Upper lobe of right lung (tissue), 1 donor: ENCODE measurements around the gene CLDN2. TPM values are rescaled to one million over a fixed set of nuclear protein-coding genes. Genes with fewer than 3 reads are reported as not detected.

Experiments used
- ATAC-seq: fragments of 200-7000 bp; cut with Tn5 transposase; one replicate; pipeline ENCODE4 v1.9.1; 2020; ENCODE audit warnings: mild to moderate bottlenecking, moderate library complexity
- DNase-seq: peaks from one replicate; pipeline ENCODE4 v3.0.0-alpha.2; 2020
- H3K27ac ChIP-seq: fragments of 200-600 bp; one replicate; pipeline ENCODE4 v1.8.0; 2022
- H3K27me3 ChIP-seq: fragments of 200-600 bp; one replicate; pipeline ENCODE4 v1.8.0; 2022; ENCODE audit warnings: mild to moderate bottlenecking
- H3K36me3 ChIP-seq: fragments of 200-600 bp; one replicate; pipeline ENCODE4 v1.8.0; 2022
- H3K4me1 ChIP-seq: fragments of 200-600 bp; one replicate; pipeline ENCODE4 v1.8.0; 2022
- H3K4me3 ChIP-seq: fragments of 200-600 bp; one replicate; pipeline ENCODE4 v1.8.0; 2022; ENCODE audit warnings: mild to moderate bottlenecking
- H3K9me3 ChIP-seq: fragments of 200-600 bp; one replicate; pipeline ENCODE4 v1.8.0; 2022
- intact Hi-C: fragments of 100-400 bp; cut with DNase I; formaldehyde crosslinking; loops from one replicate; pipeline ENCODE4 v1.11.0; 2022
- total RNA-seq: library from RNA; stranded (reverse); fragmentation: NEBNext Ultra II Directional; extraction: Animal tissue kit (Norgen Biotek cat#: 25700); gene quantifications from one replicate; pipeline ENCODE4 v1.2.1, GENCODE V29; 2021
- TF ChIP-seq, protein P1 (sequence below): fragments of 200-600 bp; IDR thresholded peaks from one replicate; pipeline ENCODE4 v1.8.0; 2022; ENCODE audit warnings: antibody characterized with exemption
- donor health status: DM: no; HTN: yes; CAD: no; lungs with severe emphysema.

The CLDN2 gene
- total RNA-seq, 1 donor from 2014 or later, result 0.61 TPM

DNA sequence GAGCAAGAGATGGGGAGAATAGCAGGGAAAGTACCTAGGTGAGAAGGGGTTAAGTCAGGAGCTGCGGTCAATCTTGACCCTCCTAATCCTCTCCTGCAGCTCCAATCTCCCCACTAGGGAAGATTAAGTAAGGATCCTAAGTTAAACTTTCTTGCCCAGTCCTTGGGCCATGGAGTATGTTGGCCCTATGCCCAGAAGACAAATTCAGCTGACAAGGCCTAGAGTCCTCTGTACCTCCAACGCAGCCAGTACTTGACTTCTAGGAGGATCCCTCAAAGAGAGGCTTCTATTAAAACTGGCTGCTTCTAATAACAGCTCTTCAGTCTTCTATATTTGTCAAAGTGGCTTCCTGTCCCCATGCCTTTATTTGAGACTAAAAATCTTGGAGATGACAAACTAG is 1.4 kb downstream of the CLDN2 start:
- H3K9me3 ChIP-seq, result no peaks in the 10 kb centered on the region
- H3K27ac ChIP-seq, result no peak overlapping the region
- no peak overlapping the region for H3K4me3 ChIP-seq
- TF ChIP-seq, protein P1, sequence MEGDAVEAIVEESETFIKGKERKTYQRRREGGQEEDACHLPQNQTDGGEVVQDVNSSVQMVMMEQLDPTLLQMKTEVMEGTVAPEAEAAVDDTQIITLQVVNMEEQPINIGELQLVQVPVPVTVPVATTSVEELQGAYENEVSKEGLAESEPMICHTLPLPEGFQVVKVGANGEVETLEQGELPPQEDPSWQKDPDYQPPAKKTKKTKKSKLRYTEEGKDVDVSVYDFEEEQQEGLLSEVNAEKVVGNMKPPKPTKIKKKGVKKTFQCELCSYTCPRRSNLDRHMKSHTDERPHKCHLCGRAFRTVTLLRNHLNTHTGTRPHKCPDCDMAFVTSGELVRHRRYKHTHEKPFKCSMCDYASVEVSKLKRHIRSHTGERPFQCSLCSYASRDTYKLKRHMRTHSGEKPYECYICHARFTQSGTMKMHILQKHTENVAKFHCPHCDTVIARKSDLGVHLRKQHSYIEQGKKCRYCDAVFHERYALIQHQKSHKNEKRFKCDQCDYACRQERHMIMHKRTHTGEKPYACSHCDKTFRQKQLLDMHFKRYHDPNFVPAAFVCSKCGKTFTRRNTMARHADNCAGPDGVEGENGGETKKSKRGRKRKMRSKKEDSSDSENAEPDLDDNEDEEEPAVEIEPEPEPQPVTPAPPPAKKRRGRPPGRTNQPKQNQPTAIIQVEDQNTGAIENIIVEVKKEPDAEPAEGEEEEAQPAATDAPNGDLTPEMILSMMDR, result no peak
- DNase-seq, result no peak
- H3K27me3 ChIP-seq, result no peaks in the 10 kb centered on the region
- ATAC-seq, result peak; percentile 25
- no peaks in the 10 kb centered on the region for H3K4me1 ChIP-seq
- no peaks in the 10 kb centered on the region for H3K36me3 ChIP-seq
- intact Hi-C loops, result no loop called here

DNA sequence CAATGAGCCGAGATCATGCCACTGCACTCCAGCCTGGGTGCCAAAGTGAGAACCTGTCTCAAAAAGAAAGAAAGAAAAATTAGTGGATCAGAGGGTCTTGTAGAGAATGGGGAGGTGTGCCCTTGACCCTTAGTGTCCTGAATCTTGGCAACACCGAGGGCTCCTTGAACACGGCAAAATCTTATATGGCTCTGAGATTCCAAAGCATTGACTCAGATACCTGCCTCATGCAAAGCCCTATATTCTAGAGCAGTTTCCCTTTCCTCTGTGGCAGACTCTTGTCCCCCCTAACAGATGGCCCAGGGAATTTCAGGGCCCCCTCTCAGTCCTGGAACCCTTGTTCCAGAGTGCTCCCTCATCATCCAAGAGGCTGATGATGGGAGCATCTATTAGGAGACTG is 6.8 kb downstream of the CLDN2 start:
- ATAC-seq (no peak), DNase-seq (no peak)
- no peaks in the 10 kb centered on the region for H3K9me3 ChIP-seq
- TF ChIP-seq, protein P1, result no peak
- no peaks in the 10 kb centered on the region for H3K27me3 ChIP-seq
- no peak overlapping the region for H3K27ac ChIP-seq
- no peaks in the 10 kb centered on the region for H3K36me3 ChIP-seq
- H3K4me3 ChIP-seq, result no peak overlapping the region
- no peaks in the 10 kb centered on the region for H3K4me1 ChIP-seq
- intact Hi-C loops, result no loop called here

DNA sequence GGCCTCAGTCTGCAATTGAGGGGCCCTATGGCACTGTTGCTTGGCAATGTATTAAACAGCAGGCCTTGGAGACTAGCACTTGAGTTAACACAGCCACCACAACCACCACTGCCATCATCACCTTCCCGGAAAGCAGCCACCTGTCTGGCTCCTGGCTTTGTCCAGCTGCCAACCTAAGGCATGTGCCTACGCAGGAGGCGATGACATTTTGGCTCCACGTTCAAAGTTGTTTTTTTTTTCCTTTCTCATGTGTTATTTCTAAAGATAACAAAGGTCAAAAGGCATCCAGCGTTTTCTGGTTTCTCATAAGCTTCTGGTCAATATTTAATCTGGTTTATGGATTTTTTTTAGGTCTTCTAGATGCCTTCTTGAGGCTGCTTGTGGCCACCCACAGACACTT is 7.5 kb downstream of the CLDN2 start:
- intact Hi-C loops, result no loop called here
- Histone ChIP-seq H3K36me3 (no peaks in the 10 kb centered on the region), H3K9me3 (no peaks in the 10 kb centered on the region), H3K27me3 (no peaks in the 10 kb centered on the region), H3K27ac (no peak overlapping the region), H3K4me1 (peaks cover 3% of the 10 kb centered on the region), H3K4me3 (no peak overlapping the region)
- DNase-seq (no peak), ATAC-seq (no peak)
- TF ChIP-seq, protein P1, result no peak

DNA sequence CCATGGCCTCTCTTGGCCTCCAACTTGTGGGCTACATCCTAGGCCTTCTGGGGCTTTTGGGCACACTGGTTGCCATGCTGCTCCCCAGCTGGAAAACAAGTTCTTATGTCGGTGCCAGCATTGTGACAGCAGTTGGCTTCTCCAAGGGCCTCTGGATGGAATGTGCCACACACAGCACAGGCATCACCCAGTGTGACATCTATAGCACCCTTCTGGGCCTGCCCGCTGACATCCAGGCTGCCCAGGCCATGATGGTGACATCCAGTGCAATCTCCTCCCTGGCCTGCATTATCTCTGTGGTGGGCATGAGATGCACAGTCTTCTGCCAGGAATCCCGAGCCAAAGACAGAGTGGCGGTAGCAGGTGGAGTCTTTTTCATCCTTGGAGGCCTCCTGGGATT is 8.0 kb downstream of the CLDN2 start:
- Histone ChIP-seq H3K4me3 (no peak overlapping the region), H3K27ac (no peak overlapping the region), H3K36me3 (no peaks in the 10 kb centered on the region), H3K27me3 (no peaks in the 10 kb centered on the region), H3K4me1 (peaks cover 7% of the 10 kb centered on the region), H3K9me3 (no peaks in the 10 kb centered on the region)
- intact Hi-C loops, result no loop called here
- DNase-seq (no peak), ATAC-seq (no peak)
- TF ChIP-seq, protein P1, result no peak

DNA sequence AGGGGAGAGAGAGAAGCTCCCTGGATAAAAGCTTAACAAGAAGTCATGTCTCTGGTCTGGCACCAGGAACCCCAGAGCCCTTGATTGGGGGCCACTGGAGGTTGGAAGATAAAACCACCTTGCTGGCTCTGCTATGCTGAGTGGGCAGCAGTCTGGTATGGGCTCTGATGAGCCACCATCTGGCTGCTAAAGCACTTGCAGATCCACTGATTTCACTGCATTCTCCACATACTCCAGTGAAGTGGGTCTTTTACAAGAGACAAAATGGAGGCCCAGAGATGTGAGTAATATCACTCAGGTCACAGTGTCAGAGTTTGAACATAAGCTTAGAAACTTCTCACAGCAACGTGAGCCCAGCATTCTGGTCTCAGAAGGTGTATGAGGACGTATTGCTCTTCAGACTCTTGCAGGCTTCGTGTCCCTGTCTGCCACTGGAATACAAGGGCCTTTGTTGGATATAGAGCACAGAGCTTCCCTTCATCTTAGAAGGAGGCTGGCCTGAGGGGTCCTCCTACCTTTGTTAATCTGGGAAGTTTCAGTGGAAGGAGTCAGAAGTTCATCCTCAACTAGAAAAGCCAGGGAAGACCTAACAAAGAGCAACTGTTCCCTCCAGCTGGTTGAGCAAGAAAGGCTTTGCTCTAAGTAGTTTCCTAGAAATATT is 11.8 kb downstream of the CLDN2 start:
- intact Hi-C loops, result no loop called here
- Histone ChIP-seq H3K4me1 (peaks cover 7% of the 10 kb centered on the region), H3K27ac (no peak overlapping the region), H3K36me3 (no peaks in the 10 kb centered on the region), H3K9me3 (no peaks in the 10 kb centered on the region), H3K27me3 (no peaks in the 10 kb centered on the region), H3K4me3 (no peak overlapping the region)
- ATAC-seq (no peak), DNase-seq (no peak)
- TF ChIP-seq, protein P1, result no peak

DNA sequence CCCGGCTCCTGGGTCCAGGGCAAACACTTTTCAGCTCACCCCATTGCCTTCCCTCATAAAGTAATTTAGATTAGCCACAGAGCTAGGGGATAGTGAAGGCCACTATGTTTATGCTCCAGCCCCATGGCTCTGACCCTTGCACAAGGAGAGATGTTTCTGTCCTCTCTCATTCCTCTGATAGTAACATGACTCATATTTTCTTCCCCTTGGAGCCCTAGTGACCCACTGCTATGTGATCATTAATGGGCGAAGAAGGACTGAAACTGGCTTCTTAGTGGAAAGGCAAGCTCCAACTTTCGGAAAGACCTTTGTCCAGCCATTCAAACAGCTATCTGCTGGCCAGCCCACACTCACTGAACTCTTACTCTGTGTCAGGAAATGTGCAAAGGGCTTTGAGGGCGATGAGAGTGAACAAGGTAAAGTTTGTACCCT is 12.3 kb downstream of the CLDN2 start:
- H3K27ac ChIP-seq, result no peak overlapping the region
- TF ChIP-seq, protein P1, result no peak
- H3K36me3 ChIP-seq, result no peaks in the 10 kb centered on the region
- DNase-seq (no peak), ATAC-seq (no peak)
- no peaks in the 10 kb centered on the region for H3K27me3 ChIP-seq
- intact Hi-C loops, result no loop called here
- H3K9me3 ChIP-seq, result no peaks in the 10 kb centered on the region
- H3K4me1 ChIP-seq, result peaks cover 7% of the 10 kb centered on the region
- no peak overlapping the region for H3K4me3 ChIP-seq
